Hematopoietic multipotent progenitor cell treated with erythropoietin and hydrocortisone succinate and interleukin-3 and kit ligand, for 17 days (in vitro differentiated cells): ENCODE data around the gene DSCAML1.

Experiments used
- DNase-seq: peaks from one replicate; pipeline ENCODE4 v3.0.0-alpha.2; 2015; ENCODE audit warnings: low spot score

Gene DSCAML1

DNA sequence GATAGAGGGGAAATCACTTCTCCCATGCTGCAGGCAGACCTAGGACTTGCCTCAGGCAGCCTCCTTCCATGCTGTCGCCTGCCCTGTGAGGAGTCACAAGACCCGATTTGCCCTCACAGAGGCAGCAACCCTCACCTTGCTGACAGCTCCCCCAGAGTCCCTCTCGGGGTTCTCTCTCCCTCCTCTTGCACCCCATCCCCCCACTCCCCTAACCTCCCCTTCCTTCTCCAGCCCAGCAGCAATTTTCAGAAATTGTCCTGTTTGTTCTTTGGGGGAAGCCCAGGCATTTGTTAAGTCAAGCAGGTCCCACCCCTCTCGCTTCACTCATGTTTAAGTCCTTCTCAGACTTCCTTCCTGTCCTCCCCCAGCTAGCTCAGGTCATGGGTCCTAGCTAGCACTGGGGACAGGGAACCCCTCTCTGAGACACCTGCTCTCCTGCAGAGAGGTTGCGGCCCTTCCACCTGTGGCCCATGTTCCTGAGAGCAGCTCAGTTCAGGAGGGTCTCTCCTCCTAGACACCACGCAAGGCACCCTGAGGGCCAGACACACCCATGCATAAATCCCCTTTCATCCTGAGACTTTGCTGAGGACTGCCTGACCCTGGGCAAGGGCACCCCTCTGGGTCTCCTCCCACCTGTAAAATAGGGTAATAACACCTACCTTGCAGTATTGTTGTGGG is 33.8 kb upstream of the DSCAML1 start:
- DNase-seq: no peak

- DNase-seq: no peak
Measured at GRCh38 chr11:117830072-117830471, 33.1 kb upstream of the DSCAML1 start.

GRCh38 chr11:117829369-117829725 is 32.3 kb upstream of the DSCAML1 start:
- DNase-seq: no peak

DNA sequence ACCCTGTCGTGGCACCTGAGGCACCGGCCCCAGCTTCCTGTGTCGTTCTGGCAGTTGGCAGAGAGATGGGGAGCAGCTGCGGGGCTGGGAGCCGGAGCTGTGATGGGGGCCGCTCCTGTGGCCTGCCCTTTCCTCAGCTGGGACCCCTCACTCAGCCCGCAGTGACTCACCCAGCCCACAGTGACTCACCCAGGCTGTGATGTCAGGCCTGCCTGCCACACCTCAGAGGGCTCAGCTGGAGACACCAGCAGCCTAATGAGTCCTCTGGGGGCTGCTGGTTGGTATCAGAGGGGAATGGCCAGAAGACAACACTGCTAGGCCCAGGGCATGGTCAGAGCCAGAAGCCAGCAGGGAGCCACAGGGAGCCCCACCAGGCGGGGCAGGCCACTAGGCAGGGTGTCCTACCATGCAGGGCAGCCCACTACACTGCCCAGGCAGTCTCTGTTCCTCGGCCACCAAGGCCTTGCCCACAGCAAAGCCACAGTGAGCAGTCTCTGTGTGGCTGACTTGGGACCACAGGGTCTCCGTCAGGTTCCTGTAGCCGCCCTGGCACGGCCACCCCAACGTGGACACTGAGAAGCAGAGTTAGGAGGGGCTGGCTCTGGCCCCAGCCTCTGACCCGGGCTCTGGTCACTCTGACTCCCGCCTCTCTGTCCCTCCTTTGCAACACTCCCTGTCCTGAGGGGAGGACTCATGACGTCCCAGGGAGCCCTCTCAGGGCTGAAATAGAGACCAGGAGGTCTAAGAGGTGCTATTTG is 31.8 kb upstream of the DSCAML1 start:
- DNase-seq: no peak

- no peak for DNase-seq
Measured at GRCh38 chr11:117827521-117828511, 30.8 kb upstream of the DSCAML1 start.

GRCh38 chr11:117826832-117827231 is 29.8 kb upstream of the DSCAML1 start:
- DNase-seq: no peak

DNA sequence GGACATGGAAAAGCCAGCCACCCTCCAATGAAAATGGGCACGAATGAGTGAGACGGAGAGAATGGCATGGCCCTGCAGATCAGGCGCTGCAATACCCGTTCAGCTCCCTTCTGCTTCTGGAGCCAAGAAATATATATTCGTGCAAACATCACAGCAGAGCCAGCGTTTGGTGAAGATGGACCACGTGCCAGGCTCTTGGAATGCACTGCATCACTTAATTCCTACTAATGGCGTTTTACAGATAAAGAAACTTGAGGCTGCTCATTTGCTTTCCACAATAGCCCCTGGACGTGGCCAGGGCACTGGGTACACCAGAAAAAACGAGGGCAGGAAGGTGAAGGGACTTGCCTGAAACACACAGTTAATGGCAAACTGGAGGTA is 29.2 kb upstream of the DSCAML1 start:
- no peak for DNase-seq

GRCh38 chr11:117825538-117826189 is 28.6 kb upstream of the DSCAML1 start:
- no peak for DNase-seq

DNA sequence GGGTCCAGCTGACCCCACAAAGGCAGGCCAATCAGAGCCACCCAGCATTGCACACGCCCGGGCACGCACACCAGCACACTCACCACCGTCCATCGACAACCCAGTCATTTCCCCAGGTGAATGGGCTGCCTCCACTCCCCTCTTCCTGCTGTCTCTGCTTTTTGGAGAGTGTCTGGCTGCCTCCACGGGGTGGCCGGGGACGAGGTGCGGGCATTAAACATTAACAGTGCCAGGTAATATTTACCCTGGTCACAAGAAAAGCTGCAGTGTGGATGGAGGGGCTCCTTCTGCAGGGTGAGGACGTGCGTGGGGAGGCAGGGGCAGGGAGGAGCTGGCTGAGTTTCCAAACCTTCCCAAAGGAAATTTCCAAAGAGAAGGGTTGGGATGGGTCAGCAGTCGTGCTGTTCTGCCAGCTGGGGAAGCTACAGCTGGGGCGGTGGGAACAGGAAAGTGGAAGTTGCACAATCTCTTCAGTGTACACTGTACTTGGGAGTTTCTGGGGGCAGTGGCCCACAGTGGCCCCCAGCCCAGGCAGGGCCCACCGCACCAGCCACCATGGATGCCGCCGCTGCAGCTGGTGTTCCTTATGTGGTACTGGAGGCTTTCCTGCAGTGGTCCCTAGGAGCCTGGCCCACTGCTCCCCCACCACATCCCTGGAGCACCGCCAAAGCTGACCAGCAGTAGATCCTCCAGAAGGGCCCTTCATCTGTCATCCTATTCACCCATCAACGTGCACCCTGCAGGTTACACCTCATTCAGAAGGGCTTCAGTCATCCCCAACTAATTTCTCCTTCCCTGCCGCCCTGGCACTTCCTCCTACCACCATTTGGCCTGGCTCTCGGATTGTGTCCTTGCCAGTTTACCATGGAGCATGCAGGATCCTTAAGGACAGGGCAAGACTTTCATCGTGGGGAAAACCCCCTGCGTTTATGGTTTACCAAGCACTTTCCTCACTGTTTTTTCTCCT is 27.8 kb upstream of the DSCAML1 start, which contains the start of gene FXYD2:
Gene FXYD2, minus strand, starts transcription at position 174 of the 967 bp plus-strand sequence. Its CDS starts 66 bp downstream, at position 108.
- no peak for DNase-seq

- no peak for DNase-seq
Measured at GRCh38 chr11:117823946-117824420, 27.0 kb upstream of the DSCAML1 start.

DNA sequence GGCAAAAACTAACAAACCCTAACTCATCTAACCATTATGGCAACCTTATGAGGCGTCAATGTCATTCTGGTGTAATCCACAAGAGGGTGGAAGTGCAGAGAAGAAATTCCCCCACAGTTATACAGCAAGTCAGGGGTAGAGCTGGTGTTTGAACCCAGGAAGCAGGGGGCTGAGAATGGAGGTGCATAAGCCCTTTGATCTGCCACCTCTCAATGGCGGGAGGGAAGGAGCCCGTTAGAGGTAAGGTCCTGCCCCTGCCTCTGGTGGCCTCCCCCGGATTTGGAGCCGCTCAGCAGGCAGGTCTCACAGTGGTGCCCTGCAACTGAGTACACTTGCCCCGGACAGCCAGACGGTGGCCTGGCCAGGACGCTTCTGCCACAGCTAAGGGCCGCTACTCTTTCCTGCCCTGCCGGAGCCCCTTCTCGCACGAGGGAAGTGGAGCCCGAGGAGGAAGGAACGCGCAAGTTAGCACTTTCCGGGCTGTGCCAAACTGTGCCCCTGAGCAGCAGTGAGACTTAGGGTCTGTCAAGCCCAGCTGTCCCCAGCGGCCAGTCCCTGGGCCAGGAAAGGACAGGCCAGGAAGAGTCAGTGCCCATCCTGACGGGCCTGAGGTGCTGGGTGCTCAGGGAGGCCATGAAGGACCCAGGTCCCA is 26.4 kb upstream of the DSCAML1 start:
- DNase-seq: no peak

GRCh38 chr11:117822074-117823033 is 25.3 kb upstream of the DSCAML1 start:
- no peak for DNase-seq

- no peak for DNase-seq
Measured at GRCh38 chr11:117821431-117821830, 24.4 kb upstream of the DSCAML1 start.

DNA sequence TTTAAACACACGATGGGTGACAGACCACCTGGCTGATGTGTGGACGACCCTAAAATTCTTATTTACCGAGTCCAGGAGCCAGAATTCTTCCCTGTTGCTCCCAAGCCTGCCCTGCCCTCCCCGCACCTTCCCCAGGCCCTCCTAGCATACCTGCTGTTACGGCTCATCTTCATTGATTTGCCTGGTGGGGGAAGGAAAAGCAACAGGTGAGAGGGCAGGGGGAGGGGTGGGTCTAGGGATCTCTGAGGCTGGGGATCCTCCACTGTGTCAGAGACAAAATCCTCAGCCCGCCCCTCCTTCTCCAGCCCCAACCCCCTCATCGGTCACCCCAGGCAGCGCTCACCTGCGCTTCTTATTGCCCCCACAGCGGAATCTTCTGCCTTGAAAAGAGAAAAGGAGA is 23.5 kb upstream of the DSCAML1 start:
- no peak for DNase-seq

- no peak for DNase-seq
Measured at GRCh38 chr11:117820071-117820470, 23.1 kb upstream of the DSCAML1 start.

DNA sequence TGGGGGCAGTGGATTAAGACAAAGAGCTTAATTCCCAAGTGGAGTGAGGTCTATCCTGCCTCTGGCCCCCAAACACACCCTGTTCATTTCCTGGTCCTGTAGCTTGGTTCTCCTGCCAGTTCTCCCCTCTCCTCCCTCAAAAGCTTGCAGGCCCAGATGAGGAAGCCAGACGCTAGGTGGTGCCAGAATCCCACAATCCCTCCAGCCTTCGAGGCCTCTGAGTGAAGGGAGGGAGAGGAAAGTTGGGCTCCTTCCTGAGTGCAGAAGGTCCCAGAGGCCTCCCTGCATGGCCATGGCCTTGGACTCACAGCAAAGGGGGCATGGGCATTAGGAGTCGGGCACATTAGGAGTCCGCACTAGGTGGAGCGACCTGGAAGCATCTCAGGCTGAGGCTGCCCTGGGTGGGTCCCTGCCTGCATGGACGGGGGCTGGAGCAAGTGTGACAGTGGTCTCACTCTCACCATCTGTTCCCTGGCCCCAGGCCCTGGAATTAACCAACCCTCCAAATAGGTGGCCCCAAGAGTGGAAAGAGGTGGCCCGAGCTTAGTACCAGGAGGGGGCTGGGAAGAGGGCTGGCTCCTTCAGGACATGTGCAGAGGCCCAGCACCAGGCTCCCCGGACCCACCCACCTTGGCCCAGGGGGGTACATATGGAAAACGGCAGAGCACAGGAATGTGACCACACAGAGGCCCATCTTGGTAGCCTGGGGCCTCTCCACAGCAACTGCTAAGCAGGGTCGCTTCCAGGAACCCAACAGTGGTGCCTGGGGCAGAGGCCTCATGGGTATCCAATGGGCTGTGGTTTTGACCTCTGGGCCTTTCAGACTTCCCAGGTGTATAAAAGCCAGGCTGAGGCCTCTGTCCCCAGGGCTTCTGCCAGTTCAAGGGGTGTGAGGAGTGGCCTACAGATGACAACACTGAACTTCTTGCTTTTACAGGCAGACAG is 22.4 kb upstream of the DSCAML1 start:
- DNase-seq: no peak

DNA sequence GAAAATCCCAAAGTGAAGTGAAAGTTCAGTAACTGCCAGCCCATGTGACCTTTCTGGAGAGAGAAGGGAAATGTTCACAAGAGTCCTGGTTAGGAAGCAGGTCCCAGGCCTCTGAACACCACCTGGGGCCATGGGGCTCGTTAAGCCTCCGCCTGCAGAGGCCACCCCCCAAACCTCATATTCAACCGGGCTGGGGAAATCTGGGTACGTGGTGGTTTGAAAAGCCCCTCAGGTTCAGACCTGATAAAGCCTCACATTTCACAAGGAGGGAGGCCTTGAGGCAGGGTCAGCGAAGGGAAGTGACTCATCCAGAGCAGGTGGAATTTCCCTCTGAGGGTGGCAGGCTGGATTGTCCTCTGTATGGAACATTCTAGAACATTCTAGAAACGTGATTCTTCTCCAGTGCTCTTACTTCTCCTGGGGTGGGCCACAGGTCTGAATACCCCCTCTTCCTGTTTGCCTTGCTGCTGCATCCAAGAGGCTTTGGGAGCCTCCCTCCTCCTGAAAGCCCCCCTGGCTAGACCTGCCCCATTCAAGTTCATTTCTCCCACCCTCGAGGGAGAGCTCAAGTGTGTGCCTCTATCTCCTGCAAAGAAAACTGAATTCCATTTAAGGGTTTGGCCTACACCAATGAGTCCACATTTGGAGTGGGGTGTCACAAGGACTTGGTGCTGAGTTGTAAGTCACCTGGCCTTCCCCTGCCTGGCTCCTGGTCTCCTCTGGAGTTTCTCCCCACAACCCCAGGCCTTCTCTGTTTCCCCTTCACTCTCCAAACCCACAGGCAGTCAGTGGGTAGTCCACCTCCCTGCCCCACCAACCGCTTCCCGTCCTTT is 21.2 kb upstream of the DSCAML1 start:
- DNase-seq: no peak
